A172 (cell line): ENCODE measurements around the gene SFRP2. TPM values are rescaled to one million over a fixed set of nuclear protein-coding genes. Genes with fewer than 3 reads are reported as not detected.

Experiments used
- total RNA-seq: library from RNA; depleted of rRNA; stranded (reverse); fragments of >200 nt; shearing (Covaris generic); gene quantifications from 2 replicates; pipeline ENCODE4 v1.2.3, GENCODE V29; 2014; rRNA removed

Gene SFRP2
- total RNA-seq, 1 experiment from 2014 or later: not detected

Other genes with a start within 250 kb of the SFRP2 start
- not detected in 2 replicates for gene TLR2, start 104.8 kb downstream of the SFRP2 start, total RNA-seq
- gene RNF175, start 29.1 kb downstream of the SFRP2 start, total RNA-seq: not detected in 2 replicates